DOHH2 (cell line): ENCODE data around the gene RPL32.

Experiments used
- H3F3A ChIP-seq: fragments of 200-600 bp; sonication (generic), shearing (Covaris generic); 2 replicates; pipeline ENCODE4 v1.6.0; 2016; ENCODE audit warnings: antibody characterized with exemption, mild to moderate bottlenecking; ENCODE audit not compliant: control insufficient read depth, insufficient read depth
- H3K27ac ChIP-seq: fragments of 200-600 bp; sonication (generic); 2 replicates; pipeline ENCODE4 v1.5.1; 2014; ENCODE audit warnings: low read depth, mild to moderate bottlenecking, low read length, moderate library complexity
- H3K27me3 ChIP-seq: fragments of 200-600 bp; sonication (generic); 2 replicates; pipeline ENCODE4 v1.6.1; 2014; ENCODE audit warnings: mild to moderate bottlenecking, low read length, mixed read lengths; ENCODE audit not compliant: control insufficient read depth
- H3K36me3 ChIP-seq: fragments of 200-600 bp; sonication (generic); 2 replicates; pipeline ENCODE4 v1.6.1; 2014; ENCODE audit warnings: mild to moderate bottlenecking, low read length, moderate library complexity, mixed read lengths; ENCODE audit not compliant: control insufficient read depth
- H3K4me1 ChIP-seq: fragments of 200-600 bp; sonication (generic); 2 replicates; pipeline ENCODE4 v1.6.1; 2014; ENCODE audit warnings: mild to moderate bottlenecking, low read length, mixed read lengths; ENCODE audit not compliant: control insufficient read depth
- H3K4me2 ChIP-seq: fragments of 200-600 bp; sonication (generic); 2 replicates; pipeline ENCODE4 v1.6.0; 2014; ENCODE audit warnings: mild to moderate bottlenecking, low read length, moderate library complexity
- H3K4me3 ChIP-seq: fragments of 200-600 bp; sonication (generic); 2 replicates; pipeline ENCODE4 v1.5.1; 2014; ENCODE audit warnings: mild to moderate bottlenecking, low read length, mixed read lengths
- H3K79me2 ChIP-seq: fragments of 200-600 bp; sonication (generic); 2 replicates; pipeline ENCODE4 v1.6.1; 2014; ENCODE audit warnings: mild to moderate bottlenecking, low read length, mixed read lengths; ENCODE audit not compliant: control insufficient read depth
- H3K9me2 ChIP-seq: fragments of 200-600 bp; sonication (generic); replicated peaks from 2 replicates; pipeline ENCODE4 v1.6.1; 2014; ENCODE audit warnings: mild to moderate bottlenecking, low read length, mixed read lengths; ENCODE audit not compliant: control insufficient read depth
- H3K9me3 ChIP-seq: fragments of 200-600 bp; sonication (generic); 2 replicates; pipeline ENCODE4 v1.6.1; 2014; ENCODE audit warnings: antibody characterized with exemption, low read length, mixed read lengths; ENCODE audit not compliant: control insufficient read depth, insufficient read depth
- H4K20me1 ChIP-seq: fragments of 200-600 bp; sonication (generic); 2 replicates; pipeline ENCODE4 v1.6.0; 2014; ENCODE audit warnings: low read depth, mild to moderate bottlenecking, antibody characterized with exemption, low read length, moderate library complexity; ENCODE audit not compliant: control insufficient read depth, insufficient read depth
- EZH2phosphoT487 ChIP-seq: fragments of 200-600 bp; sonication (generic); IDR thresholded peaks from 2 replicates; pipeline ENCODE4 v1.6.1; 2017; ENCODE audit warnings: borderline replicate concordance, mild to moderate bottlenecking, antibody characterized with exemption, low read length, moderate library complexity, mixed read lengths
- TF ChIP-seq, protein P1 (sequence below): fragments of 200-600 bp; sonication (generic); IDR thresholded peaks from one replicate; pipeline ENCODE4 v1.5.1; 2014; ENCODE audit warnings: antibody characterized with exemption, mild to moderate bottlenecking, low read depth, low read length; ENCODE audit not compliant: poor library complexity, severe bottlenecking

RPL32 gene

DNA sequence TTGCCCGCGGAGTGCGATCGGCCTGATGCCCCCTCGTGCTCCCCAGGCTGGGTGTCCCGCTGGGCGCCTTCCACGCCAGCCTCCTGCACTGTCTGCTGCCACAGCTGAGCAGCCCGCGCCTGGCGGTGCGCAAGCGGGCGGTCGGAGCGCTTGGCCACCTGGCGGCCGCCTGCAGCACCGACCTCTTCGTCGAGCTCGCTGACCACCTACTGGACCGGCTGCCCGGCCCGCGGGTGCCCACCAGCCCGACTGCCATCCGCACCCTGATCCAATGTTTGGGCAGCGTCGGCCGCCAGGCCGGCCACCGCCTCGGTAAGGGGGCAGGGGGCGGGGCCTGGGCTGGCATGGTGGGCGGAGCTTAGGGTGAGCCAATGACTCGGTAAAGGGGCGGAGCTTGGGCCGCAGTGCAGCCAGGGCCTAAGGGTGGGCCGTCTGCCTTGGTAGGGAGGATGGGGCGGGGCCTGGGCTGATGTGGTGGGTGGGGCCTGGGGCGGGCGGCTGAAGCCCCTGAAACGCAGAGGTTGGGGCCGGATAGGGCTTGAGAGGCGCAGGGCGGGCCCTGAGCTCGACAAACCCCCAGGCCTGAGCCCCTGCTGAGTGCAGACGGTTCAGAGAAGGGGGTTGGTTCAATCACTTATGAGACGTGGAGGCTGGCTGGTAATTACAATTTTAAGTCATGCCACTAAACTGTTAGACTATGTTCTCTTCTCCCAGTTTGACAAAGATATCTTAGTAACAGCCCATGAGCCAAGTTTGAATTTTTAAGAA, 31.2 kb downstream of the RPL32 start:
- Histone ChIP-seq H3K27ac (no peak overlapping the region), H3K4me3 (peak overlapping the region; percentile 71), H3K36me3 (no peaks in the 10 kb centered on the region), H3K9me3 (no peaks in the 10 kb centered on the region), H3K27me3 (no peaks in the 10 kb centered on the region), H3K4me2 (peak overlapping the region; percentile 69), H3K4me1 (peaks cover 12% of the 10 kb centered on the region), H4K20me1 (no peaks in the 10 kb centered on the region), H3K79me2 (no peaks in the 10 kb centered on the region), H3F3A (no peaks in the 10 kb centered on the region), H3K9me2 (no peaks in the 10 kb centered on the region)
- no peak for TF ChIP-seq EZH2phosphoT487
- TF ChIP-seq, protein P1, sequence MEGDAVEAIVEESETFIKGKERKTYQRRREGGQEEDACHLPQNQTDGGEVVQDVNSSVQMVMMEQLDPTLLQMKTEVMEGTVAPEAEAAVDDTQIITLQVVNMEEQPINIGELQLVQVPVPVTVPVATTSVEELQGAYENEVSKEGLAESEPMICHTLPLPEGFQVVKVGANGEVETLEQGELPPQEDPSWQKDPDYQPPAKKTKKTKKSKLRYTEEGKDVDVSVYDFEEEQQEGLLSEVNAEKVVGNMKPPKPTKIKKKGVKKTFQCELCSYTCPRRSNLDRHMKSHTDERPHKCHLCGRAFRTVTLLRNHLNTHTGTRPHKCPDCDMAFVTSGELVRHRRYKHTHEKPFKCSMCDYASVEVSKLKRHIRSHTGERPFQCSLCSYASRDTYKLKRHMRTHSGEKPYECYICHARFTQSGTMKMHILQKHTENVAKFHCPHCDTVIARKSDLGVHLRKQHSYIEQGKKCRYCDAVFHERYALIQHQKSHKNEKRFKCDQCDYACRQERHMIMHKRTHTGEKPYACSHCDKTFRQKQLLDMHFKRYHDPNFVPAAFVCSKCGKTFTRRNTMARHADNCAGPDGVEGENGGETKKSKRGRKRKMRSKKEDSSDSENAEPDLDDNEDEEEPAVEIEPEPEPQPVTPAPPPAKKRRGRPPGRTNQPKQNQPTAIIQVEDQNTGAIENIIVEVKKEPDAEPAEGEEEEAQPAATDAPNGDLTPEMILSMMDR: peak; percentile 85

DNA sequence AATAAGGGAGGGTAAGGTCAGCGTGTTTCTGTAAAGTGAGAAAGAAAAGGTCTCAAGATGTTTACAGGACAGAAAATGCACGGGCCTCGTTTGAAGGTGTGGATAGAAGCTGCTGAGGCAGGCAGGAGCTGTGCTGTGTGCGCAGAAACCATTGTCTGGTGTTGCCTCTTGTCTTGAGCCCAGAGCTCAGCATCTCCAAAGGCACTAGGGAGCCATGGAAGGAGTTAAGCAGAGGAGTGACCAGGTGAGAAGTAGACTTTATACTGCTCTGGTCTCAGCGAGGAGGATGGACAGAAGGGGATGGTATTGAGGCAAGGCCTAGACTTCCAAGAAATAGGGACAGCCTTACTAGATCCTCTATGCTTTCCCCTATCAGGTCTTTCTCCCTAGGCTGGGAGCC, 31.9 kb downstream of the RPL32 start:
- Histone ChIP-seq H3K36me3 (no peaks in the 10 kb centered on the region), H3K27me3 (no peaks in the 10 kb centered on the region), H3F3A (no peaks in the 10 kb centered on the region), H3K4me1 (peaks cover 12% of the 10 kb centered on the region), H3K79me2 (no peaks in the 10 kb centered on the region), H4K20me1 (no peaks in the 10 kb centered on the region), H3K9me3 (no peaks in the 10 kb centered on the region), H3K4me3 (no peak overlapping the region), H3K9me2 (no peaks in the 10 kb centered on the region), H3K4me2 (peak overlapping the region; percentile 69), H3K27ac (no peak overlapping the region)
- TF ChIP-seq EZH2phosphoT487: no peak
- TF ChIP-seq, protein P1: no peak

DNA sequence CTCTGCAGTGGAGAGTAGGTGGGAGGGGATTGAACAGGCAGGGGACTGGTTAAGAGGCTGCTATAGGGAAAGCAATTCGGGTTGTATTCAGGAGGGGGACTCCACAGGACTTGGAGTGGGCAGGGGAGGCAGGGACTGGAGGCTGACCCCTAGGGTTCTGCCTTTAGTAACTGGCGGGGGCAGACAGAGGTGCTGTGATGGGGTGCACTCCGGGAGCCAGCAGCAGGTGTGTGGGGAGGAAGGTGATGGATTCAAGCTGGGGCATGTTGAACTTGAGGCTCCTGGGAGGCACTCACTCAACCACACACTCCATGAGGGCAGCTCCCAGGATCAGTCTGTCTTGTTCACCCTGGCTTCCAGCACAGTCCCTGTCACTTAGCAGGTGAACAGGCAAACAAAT, 32.4 kb downstream of the RPL32 start:
- Histone ChIP-seq H3K4me1 (peaks cover 12% of the 10 kb centered on the region), H4K20me1 (no peaks in the 10 kb centered on the region), H3K9me2 (no peaks in the 10 kb centered on the region), H3K4me2 (no peak overlapping the region), H3K4me3 (no peak overlapping the region), H3K27ac (no peak overlapping the region), H3K27me3 (no peaks in the 10 kb centered on the region), H3K9me3 (no peaks in the 10 kb centered on the region), H3F3A (no peaks in the 10 kb centered on the region), H3K36me3 (no peaks in the 10 kb centered on the region), H3K79me2 (no peaks in the 10 kb centered on the region)
- TF ChIP-seq, protein P1: no peak
- no peak for TF ChIP-seq EZH2phosphoT487
